ENCODE data around the gene NVL.

- no peak for TF ChIP-seq EP300 (IDR thresholded peaks at IDR 0.05)
- no peak for TF ChIP-seq POLR2A (IDR thresholded peaks at IDR 0.05)
- no peak for TF ChIP-seq CTCF (IDR thresholded peaks at IDR 0.05)
- no peak for TF ChIP-seq POLR2AphosphoS5 (IDR thresholded peaks at IDR 0.05)
Observed at GRCh38 chr1:224333939-224334786, 4.2 kb upstream of the NVL start.

All from gastroesophageal sphincter (tissue), 3 donors.